ENCODE results near the gene ERO1B.

ERO1B gene

DNA sequence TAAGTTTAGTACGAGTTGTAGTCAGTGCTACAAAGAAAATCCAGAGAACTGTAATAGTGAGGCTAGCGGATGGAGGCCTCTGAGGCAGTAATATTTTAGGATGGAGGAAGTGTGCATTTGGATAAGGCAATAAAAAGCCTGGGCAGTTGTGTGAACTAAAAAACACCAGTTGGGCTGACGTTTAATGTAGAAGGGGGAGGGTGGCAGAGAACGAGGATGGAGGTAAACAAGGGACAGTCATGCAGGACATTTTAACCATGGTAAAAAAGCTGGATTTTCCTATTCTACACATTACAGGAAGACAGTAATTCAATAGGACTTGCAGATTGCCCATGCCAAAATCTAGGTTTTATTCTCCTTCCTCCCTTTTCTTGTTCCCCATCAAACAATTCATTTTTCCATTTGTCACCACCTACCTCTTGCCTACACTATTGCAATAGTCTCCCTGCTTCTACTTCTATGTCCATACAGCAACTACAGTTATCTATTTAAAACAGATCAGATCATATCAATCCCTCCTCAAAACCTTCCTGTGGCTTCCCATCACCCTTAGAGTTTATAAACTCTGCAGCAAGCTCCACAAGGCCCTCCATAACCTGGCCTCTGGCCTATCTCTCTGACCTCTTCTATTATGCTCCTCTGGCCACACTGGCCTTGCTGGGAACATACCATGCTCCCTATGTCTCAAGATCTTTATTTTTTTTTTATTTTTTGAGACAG is 27.7 kb downstream of the ERO1B start:
- no peak for DNase-seq (ENCODE audit: low read depth in 2 of 2, low spot score in 1 of 2)

DNA sequence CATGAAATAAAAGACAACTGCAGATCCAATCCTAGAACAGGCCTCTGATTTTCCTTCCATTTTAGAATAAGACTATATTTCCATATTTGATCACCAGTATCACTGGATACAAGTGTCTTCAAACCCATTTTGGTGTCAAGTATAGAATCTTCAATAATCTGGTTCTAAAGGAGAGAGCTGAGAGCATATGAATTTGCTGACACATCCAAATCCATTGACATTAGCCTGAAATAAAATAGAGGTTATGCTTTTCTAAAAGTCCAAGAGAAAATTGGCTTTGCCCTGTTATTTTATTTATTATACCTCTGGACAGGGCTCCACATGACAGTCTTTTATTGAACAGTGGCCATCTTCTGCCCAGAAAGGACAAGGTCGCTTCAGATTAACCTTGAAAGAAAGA is 28.6 kb downstream of the ERO1B start:
- DNase-seq (ENCODE audit: low read depth in 2 of 2, low spot score in 1 of 2), result no peak

DNA sequence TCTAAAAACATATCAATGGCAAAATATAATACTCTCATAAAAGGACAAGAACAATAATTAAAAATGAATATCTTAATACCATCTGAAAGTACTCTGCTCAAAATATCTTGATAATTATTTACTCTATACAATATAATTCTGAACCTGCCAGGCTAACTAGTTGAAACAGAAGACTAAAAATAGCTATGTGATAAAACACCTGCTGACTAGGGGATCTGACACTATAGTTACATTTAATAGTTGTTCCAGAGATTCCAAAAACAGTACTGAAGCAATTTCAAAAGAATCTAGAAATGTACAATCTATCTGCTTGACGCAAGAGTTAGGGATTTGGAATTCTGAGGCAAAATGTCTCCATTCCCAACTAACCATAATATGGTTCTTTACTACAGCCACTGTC is 30.2 kb downstream of the ERO1B start:
- DNase-seq (ENCODE audit: low read depth in 2 of 2, low spot score in 1 of 2), result no peak

DNA sequence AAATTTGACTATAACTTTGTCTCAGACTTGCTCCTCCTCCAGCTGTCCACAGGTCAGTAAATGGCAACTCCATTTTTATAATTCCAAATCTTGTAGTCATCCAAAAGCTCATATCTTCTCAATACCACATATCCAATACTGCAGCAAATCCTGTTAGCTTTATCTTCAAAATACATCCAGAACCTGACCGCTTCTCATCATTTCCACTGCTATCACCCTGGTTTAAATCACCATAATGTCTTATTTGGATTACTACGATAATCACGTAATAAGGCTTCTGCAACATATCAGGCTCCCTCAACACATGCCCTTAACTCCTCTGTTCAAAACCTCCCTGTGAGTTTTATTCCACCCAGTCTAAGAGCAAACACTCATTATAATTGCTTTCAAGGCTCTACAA is 34.5 kb downstream of the ERO1B start:
- DNase-seq (ENCODE audit: low read depth in 2 of 2, low spot score in 1 of 2), result no peak

DNA sequence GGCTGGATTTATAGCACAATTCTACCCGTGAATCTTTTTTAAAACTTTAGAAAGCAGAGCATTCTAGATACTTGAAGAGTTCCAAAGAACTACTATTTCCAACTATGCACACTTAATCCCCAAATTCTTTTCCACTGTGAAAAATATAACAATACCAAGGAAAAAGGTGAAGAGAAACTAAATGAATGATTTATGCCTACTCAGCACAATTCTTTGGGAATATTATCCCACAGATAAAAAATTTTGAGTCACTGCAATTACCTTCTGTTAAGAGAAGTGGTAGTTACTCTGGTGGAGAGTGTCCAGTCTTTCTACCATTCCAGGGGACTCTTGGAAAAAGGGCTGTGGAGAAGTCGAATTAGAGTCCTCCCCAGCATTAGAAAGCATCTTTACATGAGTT is 39.2 kb downstream of the ERO1B start:
- no peak for DNase-seq (ENCODE audit: low read depth in 2 of 2, low spot score in 1 of 2)

DNA sequence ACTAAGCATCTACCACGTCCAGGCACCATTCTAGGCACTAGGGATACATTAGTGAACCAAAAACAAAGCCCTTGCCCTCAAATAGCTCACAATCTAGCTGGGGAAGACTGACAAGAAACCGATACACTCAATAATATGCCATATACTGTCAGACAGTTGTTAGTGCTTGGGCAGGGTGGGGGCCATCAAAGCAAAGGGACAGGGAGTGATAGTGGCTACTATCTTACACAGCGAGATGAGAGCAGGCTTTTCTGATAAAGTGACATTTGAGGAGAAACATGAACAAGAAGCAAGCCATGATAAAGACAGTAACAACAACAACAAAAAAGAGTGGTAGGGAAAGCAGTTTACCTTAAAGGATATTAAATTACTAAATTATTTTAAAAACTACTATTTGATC is 41.1 kb downstream of the ERO1B start:
- DNase-seq (ENCODE audit: low read depth in 2 of 2, low spot score in 1 of 2), result no peak

DNA sequence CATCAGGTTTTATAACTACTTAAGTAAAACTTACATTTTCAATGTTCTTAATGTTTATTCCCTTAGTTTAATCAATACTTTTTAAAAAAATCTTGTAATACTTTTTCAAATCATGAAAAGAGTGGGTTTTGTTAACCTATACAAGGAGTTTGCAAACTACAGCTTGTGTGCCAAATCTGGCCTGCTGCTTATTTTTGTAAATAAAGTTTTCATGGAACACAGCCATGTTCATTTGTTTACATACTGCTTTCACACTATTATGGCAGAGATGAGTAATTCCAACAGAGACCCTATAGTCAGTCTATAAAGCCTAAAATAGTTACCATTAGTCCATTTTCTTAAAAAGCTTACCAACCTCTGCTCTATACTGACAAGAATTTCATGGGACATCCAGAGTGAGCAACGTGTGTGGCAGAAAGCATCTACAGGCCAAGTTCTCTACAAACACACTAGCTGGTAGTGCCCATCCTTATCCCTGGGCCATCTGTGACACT is 42.6 kb downstream of the ERO1B start:
- DNase-seq (ENCODE audit: low read depth in 2 of 2, low spot score in 1 of 2), result no peak

DNA sequence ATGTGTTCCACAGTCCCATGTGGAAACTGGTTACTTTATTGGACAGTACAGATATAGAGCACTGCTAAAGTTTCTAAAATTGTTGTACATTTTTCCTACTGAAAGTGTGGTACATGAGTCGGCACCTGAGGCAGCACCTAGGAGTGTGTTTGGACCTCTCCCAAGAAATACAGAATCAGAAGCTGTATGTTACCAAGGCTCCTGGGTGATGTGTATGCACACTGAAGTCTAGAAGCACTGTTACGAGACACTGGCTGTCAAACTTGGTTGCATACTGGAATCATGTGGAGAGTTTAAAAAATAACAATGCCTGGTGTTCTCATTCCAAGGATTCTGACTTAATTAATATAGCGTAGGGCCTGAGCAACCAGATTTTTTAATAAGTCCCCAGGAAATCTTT is 46.6 kb downstream of the ERO1B start:
- no peak for DNase-seq (ENCODE audit: low read depth in 2 of 2, low spot score in 1 of 2)

DNA sequence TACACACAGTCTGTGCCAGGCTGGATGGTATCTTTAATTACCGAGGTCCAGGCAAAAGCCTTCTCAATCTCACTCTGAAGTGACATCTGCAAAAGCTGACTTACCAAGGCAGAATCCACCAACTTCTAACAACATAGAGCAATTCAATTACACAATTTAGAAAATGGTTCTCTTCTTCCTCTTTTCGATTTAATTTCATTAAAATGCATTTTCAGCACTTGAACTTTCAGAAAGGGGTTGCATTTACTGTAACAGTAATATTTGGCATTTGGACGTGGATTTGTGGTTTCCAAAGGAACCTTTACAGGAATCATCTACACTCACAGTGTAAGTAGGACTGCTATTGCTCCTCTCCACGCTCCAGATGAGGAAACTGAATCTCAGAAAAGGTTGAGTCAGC is 53.3 kb downstream of the ERO1B start:
- DNase-seq (ENCODE audit: low read depth in 2 of 2, low spot score in 1 of 2), result no peak

DNA sequence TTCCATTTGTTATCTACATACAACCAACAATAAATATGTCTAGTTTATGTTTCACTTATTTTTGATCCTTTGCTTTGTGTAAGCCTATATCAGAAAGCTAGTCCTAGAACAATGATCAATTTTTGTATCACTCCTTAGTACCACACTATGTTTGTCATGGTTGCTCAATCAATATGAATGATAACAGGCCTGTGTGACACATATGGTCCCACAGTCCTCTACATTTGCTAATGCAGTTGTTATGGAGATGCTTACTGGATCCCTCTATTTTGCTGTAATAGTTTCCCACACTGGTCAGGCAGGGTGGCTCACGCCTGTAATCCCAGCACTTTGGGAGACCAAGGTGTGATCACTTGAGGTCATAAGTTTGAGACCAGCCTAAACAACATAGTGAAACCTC is 59.1 kb downstream of the ERO1B start:
- DNase-seq (ENCODE audit: low read depth in 2 of 2, low spot score in 1 of 2), result no peak

DNA sequence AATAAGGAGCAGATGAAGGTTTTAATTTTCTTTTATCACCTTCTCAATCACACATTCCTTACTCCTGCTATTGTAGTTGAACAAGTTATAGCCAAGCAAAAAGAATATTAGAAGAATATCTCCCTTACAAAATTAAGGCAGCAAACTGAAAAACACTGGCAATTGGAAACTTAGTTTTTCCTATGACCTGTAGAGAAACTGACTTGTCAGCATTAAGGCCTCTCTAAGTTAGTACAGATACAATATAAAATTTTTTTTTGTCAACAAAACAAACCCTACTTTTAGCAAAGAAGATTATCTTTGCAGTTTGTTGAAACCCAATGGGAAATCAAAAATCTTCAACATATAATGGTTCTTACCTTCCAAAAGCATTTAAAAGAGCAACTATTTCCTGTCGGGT is 61.3 kb downstream of the ERO1B start:
- DNase-seq (ENCODE audit: low read depth in 2 of 2, low spot score in 1 of 2), result no peak

DNA sequence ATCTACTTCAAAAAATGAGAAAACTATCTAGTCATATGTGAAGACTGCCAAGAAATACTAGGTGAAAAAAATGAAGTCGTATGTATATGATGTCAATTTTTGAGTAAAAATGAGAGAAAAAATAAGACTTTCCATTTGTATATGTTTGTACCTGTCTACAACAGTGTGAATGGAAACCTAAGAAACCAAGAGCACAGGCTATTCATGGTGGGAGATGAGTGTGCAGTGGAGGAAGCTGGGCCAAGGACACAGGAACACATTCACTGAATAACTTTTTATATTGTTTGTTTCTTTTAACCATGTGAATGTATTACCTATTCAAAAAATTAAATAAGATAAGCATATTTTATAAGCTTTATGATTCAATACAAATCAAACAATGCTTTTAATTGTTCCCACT is 67.0 kb downstream of the ERO1B start:
- DNase-seq (ENCODE audit: low read depth in 2 of 2, low spot score in 1 of 2), result no peak

DNA sequence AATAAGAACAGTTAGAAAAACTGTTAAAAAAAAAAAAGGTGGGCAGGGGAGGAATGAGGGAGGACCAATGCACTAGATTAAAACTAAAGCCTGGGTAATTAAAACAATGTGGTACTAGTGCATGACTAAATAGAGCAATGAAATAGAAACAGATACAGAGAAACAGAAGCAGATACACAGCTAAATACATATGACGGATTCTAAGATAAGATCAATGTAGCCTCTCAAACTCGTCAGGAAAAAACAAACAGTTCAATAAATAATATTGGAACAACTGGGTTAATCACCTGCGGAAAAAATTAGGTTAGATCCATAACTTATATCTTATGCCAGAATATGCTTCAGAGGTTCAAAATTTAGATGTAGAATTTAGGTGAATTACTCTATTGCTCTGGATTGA is 68.2 kb downstream of the ERO1B start:
- DNase-seq (ENCODE audit: low read depth in 2 of 2, low spot score in 1 of 2), result no peak

DNA sequence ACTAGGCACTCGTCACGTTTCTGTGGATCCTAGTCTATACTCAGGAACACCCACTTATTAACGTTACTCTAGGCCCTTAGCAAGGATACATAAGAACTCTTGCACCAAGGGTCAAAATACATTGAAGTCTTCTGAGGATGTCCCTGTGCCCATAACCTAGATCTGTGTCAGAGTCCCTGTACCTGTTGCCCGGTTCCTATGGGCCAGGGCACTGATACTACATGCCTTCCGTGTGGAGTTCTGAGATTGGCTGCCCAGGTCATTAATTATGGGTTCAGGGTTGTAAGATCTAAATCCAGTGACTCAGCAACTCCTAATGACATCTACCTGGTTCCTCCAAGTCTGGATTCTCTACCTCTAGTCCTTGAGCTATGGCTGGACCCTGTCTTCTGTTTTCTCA is 69.9 kb downstream of the ERO1B start:
- DNase-seq (ENCODE audit: low read depth in 2 of 2, low spot score in 1 of 2), result no peak

DNA sequence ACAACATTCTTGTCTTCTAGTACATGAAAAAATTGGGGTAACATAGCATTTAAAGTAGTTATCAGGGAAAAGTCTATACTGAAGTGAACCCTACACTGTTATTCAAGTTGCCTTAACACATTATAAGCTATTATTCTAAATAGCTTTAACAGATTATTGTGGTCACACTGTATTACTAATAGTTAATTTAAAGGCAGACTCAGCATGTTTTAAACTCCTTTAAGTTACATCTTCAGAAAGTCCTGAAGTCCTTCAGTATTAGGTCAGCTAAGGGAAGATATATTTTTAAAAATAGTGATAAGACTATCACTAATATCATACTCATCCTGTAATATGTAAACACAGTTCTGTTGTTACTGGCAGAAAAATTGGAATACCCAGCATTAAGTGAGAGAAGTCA is 72.0 kb downstream of the ERO1B start:
- DNase-seq (ENCODE audit: low read depth in 2 of 2, low spot score in 1 of 2), result no peak

DNA sequence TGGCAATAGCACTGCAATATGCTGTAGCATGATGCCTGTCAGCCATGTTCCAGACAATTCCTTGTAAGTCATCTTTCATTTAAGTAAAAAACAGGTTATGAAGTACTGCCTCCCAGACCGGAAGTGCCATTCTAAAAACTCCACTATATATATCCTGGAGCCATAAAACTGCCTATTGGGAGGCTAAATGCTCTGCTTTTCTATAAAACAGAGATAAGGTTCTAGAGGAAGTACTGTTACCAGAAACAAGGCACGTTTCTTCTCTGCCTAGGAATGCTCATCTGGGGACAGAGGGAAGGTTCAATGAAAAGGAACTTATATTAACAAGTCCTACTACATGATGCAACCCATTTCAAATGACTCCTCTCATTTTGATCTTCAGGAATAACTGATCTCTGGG is 72.6 kb downstream of the ERO1B start:
- DNase-seq (ENCODE audit: low read depth in 2 of 2, low spot score in 1 of 2), result no peak

DNA sequence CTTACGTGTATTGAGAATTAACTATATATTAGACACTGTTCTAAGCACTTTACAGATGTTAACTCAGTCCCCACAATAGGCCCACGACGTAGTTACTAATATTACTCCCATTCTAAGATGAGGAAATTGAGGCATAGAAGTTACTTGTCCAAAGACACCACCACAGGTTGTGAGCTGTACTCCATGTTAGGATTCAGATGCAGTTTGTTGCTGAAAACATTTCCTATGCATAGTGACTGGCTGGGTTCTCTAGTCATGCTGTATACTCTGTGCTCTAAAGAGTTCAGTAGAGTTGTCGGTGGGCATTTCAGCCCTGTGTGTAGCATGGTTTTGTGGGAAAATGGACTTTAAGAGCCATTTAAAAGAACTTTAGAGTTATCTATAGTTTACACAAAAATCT is 74.2 kb downstream of the ERO1B start:
- no peak for DNase-seq (ENCODE audit: low read depth in 2 of 2, low spot score in 1 of 2)

DNA sequence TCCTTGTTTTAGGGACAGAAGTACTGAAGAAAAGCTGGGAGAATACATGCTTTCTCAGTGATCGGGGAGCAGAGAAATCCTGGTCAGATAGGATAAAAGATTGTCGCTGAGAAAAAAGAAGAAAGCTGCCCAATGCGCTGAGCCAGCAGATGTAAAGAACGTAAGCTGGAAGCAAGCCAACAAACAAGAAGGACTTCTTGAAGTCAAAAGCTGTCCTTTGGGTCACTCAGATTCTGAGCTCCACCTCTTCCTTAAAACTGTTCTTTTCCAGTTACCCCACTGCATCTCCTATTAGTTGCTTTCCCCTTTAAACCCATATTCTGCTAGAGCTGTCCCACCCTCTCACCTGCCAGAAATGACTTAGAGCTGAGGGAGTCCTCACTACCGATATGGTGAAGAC is 74.6 kb downstream of the ERO1B start:
- DNase-seq (ENCODE audit: low read depth in 2 of 2, low spot score in 1 of 2), result no peak

DNA sequence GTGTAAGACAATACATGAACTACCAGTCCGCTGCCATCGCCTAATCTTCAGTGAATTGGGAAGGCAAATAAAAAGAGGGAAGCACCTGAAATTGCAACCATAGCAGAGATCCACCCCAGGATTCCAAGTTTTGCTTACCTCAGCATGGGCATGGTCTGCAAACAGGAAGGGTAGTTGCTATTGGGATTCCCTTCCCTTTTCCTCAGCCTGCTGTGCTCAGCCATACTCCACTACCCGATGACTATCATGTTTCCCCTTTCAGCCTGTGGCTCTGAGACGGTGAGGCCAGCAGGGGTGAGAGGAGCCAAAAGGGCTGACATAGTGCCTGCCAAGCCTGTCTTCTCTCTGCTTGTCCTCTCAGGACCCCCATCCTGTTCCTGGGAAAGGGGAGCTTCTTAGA is 75.2 kb downstream of the ERO1B start:
- DNase-seq (ENCODE audit: low read depth in 2 of 2, low spot score in 1 of 2), result no peak

DNA sequence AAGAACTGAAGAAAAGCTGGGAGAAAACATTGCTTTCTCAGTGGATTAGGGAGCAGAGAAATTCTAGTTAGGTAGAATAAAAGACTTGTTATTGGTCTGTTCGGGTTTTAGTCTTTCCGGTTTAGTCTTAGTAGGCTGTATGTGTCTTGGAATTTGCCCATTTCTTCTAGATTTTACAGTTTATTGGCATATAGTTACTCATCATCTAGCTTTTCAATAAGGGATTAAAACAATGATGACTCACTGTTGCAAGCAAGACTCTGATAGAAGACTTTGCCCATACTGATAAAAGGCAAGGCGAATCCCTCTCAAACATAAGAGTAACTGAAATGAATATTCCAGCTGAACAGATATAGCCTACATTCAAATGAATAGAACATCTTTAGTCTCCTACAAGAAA is 77.1 kb downstream of the ERO1B start:
- DNase-seq (ENCODE audit: low read depth in 2 of 2, low spot score in 1 of 2), result no peak

DNA sequence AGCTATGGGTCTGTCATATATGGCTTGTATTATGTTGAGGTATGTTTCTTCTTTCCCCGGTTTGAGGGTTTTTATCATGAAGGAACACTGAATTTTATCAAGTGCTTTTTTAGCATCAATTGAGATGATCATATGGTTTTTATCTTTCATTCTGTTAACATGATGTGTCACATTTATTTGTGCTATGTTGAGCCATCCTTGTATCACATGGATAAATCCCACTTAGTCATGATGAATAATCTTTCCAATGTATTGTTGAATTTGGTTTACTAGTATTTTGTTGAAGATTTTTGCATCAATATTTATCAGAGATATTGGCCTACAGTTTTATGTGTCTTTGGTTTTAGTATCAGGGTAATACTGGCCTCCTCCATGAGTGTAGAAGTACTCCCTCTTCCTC is 77.7 kb downstream of the ERO1B start:
- no peak for DNase-seq (ENCODE audit: low read depth in 2 of 2, low spot score in 1 of 2)

DNA sequence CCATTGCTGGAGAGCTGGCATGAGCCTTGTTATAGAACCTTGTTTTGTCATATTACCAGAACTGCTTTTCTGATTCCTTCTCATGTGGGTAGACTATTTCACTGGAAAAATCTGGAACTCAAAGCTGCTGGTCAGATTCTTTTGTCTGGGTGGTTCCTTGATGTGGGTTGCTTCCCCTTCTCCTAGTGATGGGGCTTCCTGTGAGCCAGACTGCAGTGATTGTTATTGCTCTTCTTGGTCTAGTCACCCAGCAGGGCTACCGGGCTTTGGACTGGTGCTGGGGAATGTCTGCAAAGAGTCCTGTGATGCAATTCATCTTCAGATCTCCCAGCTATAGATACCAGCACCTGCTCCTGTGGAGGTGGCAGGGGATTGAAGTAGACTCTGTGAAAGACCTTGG is 80.0 kb downstream of the ERO1B start:
- no peak for DNase-seq (ENCODE audit: low read depth in 2 of 2, low spot score in 1 of 2)

DNA sequence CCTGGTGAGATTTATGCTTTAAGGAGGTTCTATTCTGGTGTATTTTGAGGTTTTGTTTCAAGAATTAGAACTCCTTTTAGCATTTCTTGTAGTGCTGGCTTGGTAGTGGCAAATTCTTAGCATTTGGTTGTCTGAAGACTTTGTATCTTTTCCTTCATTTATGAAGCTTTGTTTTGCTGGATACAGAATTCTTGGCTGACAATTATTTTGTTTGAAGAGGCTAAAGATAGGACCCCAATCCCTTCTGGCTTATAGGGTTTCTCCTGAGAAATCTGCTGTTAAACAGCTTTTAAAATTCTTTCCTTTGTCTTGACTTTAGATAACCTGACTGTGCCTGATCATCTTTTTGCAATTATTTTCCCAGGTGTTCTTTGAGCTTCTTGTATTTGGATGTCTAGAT is 80.8 kb downstream of the ERO1B start:
- DNase-seq (ENCODE audit: low read depth in 2 of 2, low spot score in 1 of 2), result no peak

DNA sequence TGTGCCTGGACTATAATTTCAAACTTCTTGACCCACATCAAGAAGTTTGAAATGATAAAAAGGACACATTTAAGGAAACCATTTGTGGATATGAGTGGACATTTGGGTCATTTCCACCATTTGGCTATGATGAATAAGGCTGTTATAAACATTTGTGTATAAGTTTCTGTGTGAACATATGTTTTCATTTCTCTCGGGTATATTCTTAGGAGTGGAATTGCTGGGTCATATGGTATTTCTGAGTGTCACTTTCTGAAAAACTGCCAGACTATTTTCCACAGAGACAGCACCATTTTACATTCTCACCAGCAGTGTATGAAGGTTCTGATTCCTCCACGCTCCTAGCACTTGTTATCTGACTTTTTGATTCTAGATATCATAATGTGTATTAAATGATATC is 88.6 kb downstream of the ERO1B start:
- no peak for DNase-seq (ENCODE audit: low read depth in 2 of 2, low spot score in 1 of 2)
